Body of pancreas (tissue), 4 donors: Measurements from ENCODE around the gene MEX3B.
"Not testable (repeated sequence)": the region's sequence is repeated elsewhere in the genome, so short reads cannot be mapped to it uniquely, and the experiment has no call there.

Experiments
- POLR2A ChIP-seq, 3 donors: fragments of 450-650 bp; IDR thresholded peaks; one replicate each; pipeline ENCODE4 v1.6.1; 2016; ENCODE audit warnings: antibody characterized with exemption in 3 of 3, mild to moderate bottlenecking in 2 of 3
- TF ChIP-seq, protein P1 (sequence below), 7 experiments: fragments of 450-650 bp in 4 of 7; fragments of 200-600 bp in 3 of 7; sonication (generic) in 3 of 7; IDR thresholded peaks; one replicate each; pipeline ENCODE4 v1.5.1; 2016 to 2019; ENCODE audit warnings: antibody characterized with exemption in 7 of 7

DNA sequence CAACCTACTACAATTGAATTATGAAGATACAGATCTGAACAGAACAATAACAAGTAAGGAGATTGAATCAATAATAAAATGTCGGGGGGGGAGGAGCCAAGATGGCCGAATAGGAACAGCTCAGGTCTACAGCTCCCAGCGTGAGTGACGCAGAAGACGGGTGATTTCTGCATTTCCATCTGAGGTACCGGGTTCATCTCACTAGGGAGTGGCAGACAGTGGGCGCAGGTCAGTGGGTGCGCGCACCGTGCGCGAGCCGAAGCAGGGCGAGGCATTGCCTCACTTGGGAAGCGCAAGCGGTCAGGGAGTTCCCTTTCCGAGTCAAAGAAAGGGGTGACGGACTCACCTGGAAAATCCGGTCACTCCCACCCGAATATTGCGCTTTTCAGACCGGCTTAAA lies 50.7 kb downstream of the MEX3B start:
- TF ChIP-seq, protein P1, sequence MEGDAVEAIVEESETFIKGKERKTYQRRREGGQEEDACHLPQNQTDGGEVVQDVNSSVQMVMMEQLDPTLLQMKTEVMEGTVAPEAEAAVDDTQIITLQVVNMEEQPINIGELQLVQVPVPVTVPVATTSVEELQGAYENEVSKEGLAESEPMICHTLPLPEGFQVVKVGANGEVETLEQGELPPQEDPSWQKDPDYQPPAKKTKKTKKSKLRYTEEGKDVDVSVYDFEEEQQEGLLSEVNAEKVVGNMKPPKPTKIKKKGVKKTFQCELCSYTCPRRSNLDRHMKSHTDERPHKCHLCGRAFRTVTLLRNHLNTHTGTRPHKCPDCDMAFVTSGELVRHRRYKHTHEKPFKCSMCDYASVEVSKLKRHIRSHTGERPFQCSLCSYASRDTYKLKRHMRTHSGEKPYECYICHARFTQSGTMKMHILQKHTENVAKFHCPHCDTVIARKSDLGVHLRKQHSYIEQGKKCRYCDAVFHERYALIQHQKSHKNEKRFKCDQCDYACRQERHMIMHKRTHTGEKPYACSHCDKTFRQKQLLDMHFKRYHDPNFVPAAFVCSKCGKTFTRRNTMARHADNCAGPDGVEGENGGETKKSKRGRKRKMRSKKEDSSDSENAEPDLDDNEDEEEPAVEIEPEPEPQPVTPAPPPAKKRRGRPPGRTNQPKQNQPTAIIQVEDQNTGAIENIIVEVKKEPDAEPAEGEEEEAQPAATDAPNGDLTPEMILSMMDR (IDR thresholded peaks at IDR 0.05), result not testable (repeated sequence)
- not testable (repeated sequence) for TF ChIP-seq POLR2A (IDR thresholded peaks at IDR 0.05)
